AG09309 (cell line): ENCODE results near the gene MEMO1.
"Not testable (repeated sequence)": the region's sequence is repeated elsewhere in the genome, so short reads cannot be mapped to it uniquely, and the experiment has no call there.

Experiments used
- DNase-seq: peaks from one replicate; pipeline ENCODE4 v3.0.0-alpha.2; 2010; ENCODE audit warnings: low read depth
- H3K4me3 ChIP-seq: 2 replicates; pipeline ENCODE4 v1.5.1; 2011; ENCODE audit warnings: mild to moderate bottlenecking, low read depth, low read length, moderate library complexity; ENCODE audit not compliant: control insufficient read depth
- CTCF ChIP-seq: IDR thresholded peaks from 2 replicates; pipeline ENCODE4 v1.5.1; 2011; ENCODE audit warnings: mild to moderate bottlenecking, low read depth, low read length, inconsistent platforms; ENCODE audit not compliant: insufficient read depth, control insufficient read depth; ENCODE audit errors: missing control alignments

Gene MEMO1

DNA sequence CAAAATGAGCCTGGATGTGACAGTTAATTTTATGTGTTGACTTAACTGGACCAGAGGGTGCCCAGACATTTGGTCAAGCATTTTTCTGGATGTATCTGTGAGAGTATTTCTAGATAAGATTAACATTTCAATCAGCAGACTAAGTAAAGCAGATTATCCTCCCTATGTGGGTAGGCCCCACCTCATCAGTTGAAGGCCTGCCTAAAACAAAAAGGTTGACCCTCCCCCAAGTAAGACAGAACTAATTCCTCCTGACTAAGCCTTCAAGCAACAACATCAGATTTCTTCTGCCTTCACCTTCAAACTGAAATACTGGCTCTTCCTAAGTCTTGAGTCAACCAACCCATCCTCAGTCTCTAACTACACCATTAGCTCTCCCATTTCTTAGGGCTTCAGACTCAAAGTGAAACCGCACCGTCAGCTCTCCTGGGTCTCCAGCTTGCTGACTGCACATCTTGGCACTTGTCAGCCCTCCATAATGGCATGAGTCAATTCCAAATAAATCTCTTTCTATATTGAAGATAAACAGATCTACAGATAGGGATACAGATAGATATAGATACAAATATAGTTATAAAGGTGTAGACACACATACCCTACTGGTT, 47.9 kb downstream of the MEMO1 start:
- no peak overlapping the region for H3K4me3 ChIP-seq
- no peak for TF ChIP-seq CTCF
- DNase-seq, result no peak

- TF ChIP-seq CTCF, result no peak
- no peak overlapping the region for H3K4me3 ChIP-seq
- DNase-seq, result no peak
Measured at GRCh38 chr2:31958140-31958717, 52.6 kb downstream of the MEMO1 start.

GRCh38 chr2:31957354-31958139, 53.3 kb downstream of the MEMO1 start:
- no peak for DNase-seq
- TF ChIP-seq CTCF, result no peak
- H3K4me3 ChIP-seq, result no peak overlapping the region

DNA sequence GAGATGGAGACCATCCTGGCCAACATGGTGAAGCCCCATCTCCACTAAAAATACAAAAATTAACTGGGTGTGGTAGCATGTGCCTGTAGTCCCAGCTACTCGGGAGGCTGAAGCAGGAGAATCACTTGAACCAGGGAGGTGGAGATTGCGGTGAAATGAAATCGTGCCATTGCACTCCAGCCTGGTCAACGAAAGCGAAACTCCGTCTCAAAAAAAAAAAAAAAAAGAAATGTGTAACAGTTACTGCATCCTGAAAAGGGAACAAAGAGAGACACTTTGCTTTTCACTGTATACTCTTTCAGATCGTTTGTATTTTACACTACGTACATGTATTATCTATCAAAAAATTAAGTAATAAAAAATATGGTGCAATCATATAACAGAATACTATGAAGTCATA, 53.9 kb downstream of the MEMO1 start:
- DNase-seq, H3K4me3 ChIP-seq: not testable (repeated sequence)

- no peak for DNase-seq
- H3K4me3 ChIP-seq, result no peak overlapping the region
- no peak for TF ChIP-seq CTCF
Measured at GRCh38 chr2:31956312-31956711, 54.5 kb downstream of the MEMO1 start.

- not testable (repeated sequence) for DNase-seq, H3K4me3 ChIP-seq
Measured at GRCh38 chr2:31953095-31953494, 57.7 kb downstream of the MEMO1 start.

- TF ChIP-seq CTCF, result no peak
- H3K4me3 ChIP-seq, result no peak overlapping the region
- no peak for DNase-seq
Measured at GRCh38 chr2:31950946-31951562, 59.8 kb downstream of the MEMO1 start.
